KOPT-K1 (cell line): ENCODE results near the gene JMJD1C.
A peak's percentile ranks its signal among the peaks of the same experiment; 100 is the strongest.

Experiments
- H3K27ac ChIP-seq: fragments of 200-600 bp; sonication (generic); 2 replicates; pipeline ENCODE4 v1.5.1; 2016; ENCODE audit warnings: antibody characterized with exemption, mild to moderate bottlenecking, low read depth, low read length; ENCODE audit not compliant: poor library complexity, severe bottlenecking
- H3K36me3 ChIP-seq: fragments of 200-600 bp; sonication (generic); 2 replicates; pipeline ENCODE4 v1.5.1; 2017; ENCODE audit warnings: antibody characterized with exemption, mild to moderate bottlenecking, low read length, moderate library complexity; ENCODE audit not compliant: insufficient read depth
- H3K9me3 ChIP-seq: fragments of 200-600 bp; sonication (generic); 2 replicates; pipeline ENCODE4 v1.5.1; 2017; ENCODE audit warnings: antibody characterized with exemption, low read length, mild to moderate bottlenecking; ENCODE audit not compliant: insufficient read depth, poor library complexity, severe bottlenecking

JMJD1C gene

DNA sequence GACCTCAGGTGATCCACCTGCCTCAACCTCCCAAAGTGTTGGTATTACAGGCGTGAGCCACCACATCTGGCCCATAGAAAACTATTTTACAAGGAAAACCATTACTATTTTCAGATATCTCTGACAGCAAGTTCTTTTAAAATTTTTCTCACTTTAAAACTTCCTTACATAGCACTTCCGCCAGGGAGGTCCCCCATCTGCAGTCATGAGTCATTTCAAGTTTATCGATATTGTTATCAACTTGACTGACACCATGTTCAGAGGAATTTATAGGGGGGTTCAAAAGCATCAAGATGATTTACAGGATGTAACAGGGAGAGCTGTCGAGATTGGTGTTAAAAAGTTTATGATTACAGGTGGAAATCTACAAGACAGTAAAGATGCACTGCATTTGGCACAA is 243.8 kb downstream of the JMJD1C start:
- H3K27ac ChIP-seq = no peak overlapping the region
- H3K9me3 ChIP-seq = no peaks in the 10 kb centered on the region

DNA sequence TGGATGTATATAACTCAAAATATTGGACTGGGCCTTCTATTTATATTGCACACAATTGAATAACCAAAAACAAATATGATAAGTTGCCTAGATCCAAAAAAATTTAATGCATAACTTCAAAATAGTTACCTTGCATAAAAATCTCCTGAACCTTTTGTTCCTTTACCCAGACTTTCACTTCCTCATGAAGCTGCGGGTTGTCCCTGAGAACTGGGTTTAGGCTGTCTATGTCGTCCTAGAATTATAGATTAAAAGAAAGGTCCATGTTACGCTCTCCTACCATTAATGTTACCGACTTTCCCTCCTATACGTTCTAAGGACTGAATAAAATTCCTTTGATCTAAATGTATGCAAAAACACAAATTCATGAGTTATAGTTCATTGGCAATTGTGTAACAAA is 246.0 kb downstream of the JMJD1C start:
- no peaks in the 10 kb centered on the region for H3K9me3 ChIP-seq
- H3K27ac ChIP-seq = no peak overlapping the region

More for the DNA sequence above, 243.8 kb downstream of the JMJD1C start:
- H3K36me3 ChIP-seq = no peaks in the 10 kb centered on the region

DNA sequence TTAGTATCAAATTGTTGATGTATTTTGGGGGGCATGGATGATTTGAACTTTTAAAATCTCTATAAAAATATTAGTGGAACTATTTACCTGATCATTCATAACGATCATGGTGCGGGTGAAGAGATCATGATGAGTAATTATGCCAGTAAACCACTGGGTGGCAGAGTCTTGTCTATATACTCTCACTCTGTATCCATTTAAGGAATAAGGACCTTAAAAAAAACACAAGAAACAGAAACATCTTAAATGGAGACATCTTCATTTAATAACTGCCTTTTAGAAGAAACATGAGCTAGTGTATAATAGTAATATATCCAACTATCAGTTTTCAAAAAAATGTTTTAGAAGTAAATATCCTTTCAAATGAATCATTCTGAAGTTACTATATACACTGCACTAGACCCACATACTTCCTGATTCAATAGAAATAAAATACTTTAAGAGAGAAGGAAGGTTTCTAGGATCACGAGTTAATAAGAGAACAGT is 248.6 kb downstream of the JMJD1C start:
- Histone ChIP-seq H3K36me3 (peaks cover 39% of the 10 kb centered on the region), H3K27ac (no peak overlapping the region)

More for the DNA sequence above, 246.0 kb downstream of the JMJD1C start:
- H3K36me3 ChIP-seq = peaks cover 19% of the 10 kb centered on the region

DNA sequence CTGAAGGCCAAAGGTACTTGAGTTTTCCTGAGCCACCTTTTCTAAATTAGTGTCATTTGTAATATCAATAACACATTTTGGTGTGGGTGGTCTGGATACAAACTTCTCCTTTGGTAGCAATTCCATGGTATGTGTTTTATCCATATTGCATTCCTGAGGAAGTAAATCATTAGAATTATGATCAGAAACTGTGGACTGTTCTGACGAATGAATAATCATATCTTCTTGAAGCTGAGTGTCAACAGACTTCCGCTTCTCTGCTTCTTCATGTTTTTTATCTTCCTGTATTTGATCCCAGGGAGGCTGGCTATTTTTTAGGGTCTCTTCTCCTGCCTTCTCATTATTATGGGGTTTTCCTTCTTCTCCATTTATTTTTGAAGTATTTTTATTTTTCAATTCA is 251.2 kb downstream of the JMJD1C start:
- H3K27ac ChIP-seq = no peak overlapping the region
- H3K36me3 ChIP-seq = peaks cover 58% of the 10 kb centered on the region
- H3K9me3 ChIP-seq = no peaks in the 10 kb centered on the region

More for the DNA sequence above, 248.6 kb downstream of the JMJD1C start:
- H3K9me3 ChIP-seq = no peaks in the 10 kb centered on the region

DNA sequence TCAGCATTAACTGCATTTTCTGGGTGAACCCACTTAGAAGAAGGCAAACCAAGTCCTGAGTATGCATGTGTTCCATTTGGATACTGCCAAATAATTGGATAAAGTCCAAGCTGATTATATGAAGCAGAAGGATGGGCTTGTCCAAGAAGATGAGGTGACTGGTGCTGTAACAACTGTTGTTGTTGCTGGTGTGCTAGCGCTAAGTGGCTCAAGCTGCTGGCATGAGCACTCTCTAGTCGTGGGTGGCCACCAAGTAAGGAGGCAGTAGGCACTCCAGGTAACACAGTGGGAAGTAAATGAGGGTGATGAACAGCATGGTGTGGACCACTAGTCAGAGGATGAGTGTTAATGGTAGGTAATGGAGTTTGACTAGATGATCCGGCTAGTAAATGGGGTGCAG is 252.3 kb downstream of the JMJD1C start:
- H3K36me3 ChIP-seq = peaks cover 65% of the 10 kb centered on the region
- no peaks in the 10 kb centered on the region for H3K9me3 ChIP-seq
- H3K27ac ChIP-seq = no peak overlapping the region

DNA sequence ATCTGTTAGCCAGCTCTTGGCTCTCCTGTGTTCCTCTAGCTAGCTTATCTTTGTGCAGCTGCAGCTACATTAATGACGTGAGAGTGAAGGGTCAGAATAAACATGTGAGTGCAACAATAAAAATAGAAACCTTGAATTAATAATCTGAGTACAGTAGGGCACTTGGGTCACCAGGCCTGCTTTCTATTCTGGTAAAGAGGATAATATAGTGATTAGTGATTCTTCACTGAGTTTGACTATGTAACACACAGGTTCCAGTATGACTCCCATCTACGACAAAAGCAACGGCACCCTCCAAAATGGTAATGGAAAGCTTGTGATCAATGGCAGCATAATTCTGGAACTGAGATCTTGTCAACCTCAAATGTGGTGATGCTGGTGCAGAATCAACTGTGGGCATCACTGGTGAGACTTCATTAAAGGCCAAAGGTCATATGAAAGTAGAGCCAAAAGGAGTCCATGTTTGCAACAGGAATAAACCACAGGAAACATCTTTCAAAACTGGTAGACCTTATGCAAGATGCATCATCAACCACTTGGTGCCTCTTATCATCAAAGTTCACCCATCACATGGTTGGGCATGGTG is 255.1 kb downstream of the JMJD1C start:
- no peaks in the 10 kb centered on the region for H3K9me3 ChIP-seq
- no peak overlapping the region for H3K27ac ChIP-seq
- peaks cover 83% of the 10 kb centered on the region for H3K36me3 ChIP-seq

DNA sequence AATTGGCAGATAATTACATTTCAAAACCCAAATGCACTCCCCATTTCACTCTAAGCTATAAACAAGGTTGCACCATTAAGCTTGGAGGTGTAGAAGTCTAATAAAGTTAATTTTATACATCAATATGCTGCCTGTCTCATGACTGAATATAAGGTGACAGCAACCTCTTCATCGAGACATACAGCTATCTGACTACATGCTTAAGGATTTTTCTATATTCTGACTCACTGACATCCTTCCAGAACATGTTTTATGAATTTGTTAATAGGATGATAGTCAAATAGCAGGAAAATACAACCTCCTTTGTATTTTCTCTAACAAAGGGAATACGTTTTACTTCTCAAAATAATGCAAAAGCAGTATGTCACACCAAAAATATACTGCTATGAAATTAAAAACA is 256.1 kb downstream of the JMJD1C start:
- H3K9me3 ChIP-seq = no peaks in the 10 kb centered on the region
- H3K36me3 ChIP-seq = peaks cover 83% of the 10 kb centered on the region
- H3K27ac ChIP-seq = no peak overlapping the region

DNA sequence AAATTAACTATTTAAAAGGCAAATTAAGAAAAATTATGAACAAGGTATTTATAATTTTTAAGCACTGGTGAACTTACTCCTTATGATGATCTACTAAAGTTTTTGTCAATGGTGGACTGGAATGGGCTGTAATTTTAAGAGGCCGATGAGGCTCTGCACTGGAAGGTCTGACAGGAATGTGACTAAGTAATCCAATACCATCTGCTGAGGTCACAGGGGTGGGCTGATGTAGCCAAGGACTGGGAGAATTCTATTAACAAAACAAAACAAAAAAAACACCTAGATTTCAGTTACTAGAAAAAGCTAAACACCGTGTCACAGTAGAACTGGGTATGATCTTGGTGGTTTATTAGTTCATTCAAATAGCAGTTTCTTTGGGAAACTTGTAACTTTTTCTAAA is 256.8 kb downstream of the JMJD1C start:
- H3K36me3 ChIP-seq = peaks cover 81% of the 10 kb centered on the region
- no peaks in the 10 kb centered on the region for H3K9me3 ChIP-seq
- H3K27ac ChIP-seq = no peak overlapping the region

DNA sequence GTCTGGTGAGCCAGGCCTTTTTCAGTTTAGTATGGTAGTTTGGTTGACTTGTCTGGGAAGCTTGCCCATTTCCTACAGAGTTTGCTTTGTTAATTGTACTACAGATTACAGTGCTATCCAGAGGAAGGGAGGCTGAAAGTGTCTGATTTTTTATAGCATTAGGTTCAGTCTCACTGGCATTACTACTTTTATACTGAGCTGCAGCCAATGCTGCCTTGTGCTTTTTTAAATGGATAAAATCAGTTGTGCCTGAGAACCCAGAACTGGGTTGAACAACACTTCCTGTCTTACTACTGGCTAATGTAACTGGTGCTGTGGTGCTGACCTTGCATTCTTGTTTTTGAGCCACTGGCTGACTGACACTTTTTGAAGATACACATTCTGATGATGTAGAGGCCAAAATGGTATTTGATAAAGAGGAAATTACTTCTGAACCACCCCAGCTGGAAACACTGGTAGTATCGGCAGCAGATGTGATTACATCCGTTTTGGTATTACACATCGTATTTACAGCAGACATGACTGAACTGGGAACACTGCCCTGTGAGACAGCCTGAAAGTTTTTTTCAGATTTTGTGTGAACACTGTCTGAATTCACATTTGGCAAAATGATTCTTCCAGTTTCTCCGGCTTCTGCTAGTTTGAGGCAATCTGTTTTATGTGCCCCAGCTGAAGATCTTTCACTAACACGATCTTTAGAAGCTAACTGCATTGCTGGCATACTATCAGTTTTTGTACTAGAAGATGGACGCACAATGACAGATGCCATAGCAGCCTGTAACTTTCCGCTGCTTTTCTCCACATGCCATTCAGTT is 258.6 kb downstream of the JMJD1C start:
- Histone ChIP-seq H3K27ac (peak overlapping the region; percentile 12), H3K9me3 (no peaks in the 10 kb centered on the region), H3K36me3 (peaks cover 76% of the 10 kb centered on the region)

DNA sequence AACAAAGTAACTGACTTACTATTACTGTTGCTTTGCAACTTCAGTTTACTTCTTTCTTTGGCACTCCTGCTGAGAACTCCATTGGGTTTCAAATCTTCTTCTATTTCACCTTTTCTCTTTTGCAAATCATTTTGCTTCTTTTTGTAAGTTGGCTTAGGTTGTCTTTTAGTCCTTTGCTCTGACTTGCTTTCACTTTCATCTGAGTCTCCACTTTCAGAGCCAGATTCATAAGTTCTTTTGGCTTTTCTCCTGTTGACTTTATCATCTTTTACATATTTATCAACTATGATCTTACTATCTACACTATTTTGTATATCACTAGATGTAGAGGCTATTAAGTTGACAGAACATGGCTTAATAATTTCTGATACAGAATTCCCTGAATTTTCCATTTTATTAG is 259.2 kb downstream of the JMJD1C start:
- Histone ChIP-seq H3K9me3 (no peaks in the 10 kb centered on the region), H3K27ac (peak overlapping the region; percentile 12), H3K36me3 (peaks cover 76% of the 10 kb centered on the region)

DNA sequence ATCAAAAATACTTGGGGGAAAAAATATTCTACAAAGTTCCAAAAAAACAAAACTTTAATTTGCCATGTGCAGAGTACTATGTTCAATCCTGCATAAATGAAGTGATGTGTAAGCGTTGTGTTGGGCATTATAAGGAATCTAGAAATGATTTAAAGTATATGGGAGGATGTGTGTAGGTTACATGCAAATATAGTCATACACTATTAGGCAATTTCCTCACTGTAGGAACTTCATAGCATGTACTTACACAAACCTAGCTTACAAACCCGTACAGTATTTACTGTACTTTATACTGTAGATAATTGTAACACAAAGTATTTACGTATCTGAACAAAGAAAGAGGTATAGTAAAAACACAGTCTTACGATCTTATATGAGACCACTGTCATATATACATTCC is 260.4 kb downstream of the JMJD1C start:
- H3K27ac ChIP-seq = no peak overlapping the region
- peaks cover 75% of the 10 kb centered on the region for H3K36me3 ChIP-seq
- H3K9me3 ChIP-seq = no peaks in the 10 kb centered on the region

DNA sequence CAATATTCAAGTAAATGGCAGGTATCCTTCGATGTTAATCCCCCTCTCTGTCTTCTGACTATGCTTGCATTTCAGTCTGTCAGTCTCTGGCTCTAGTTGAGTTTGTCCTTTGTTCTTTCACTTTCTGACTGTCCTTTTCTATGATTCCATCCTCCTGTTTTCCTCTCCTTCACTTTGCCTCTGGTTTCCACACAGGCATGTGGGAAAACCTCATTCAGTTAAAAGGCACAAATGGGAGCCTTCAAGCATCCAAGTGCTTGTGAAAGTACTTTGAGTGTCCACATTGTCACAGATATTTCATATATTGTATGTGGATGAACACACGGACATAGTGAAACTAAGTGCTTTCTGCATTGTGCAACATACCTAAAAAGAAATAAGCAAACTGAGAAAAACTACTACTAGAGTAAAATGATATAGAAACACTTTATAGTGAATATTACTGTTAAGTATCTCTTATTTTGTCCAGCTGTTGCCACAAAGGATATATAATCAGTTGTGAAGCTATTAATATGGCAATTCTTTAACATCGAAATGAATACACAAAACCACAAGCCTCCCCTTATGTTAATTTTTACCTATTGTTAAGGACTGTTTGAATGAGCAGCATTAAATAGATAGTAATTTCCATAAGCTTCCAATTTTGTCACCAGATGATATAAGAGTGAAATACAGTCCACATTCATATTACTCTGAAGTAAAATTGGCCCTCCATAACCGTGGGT is 260.9 kb downstream of the JMJD1C start:
- no peak overlapping the region for H3K27ac ChIP-seq
- H3K36me3 ChIP-seq = peaks cover 79% of the 10 kb centered on the region
- no peaks in the 10 kb centered on the region for H3K9me3 ChIP-seq

DNA sequence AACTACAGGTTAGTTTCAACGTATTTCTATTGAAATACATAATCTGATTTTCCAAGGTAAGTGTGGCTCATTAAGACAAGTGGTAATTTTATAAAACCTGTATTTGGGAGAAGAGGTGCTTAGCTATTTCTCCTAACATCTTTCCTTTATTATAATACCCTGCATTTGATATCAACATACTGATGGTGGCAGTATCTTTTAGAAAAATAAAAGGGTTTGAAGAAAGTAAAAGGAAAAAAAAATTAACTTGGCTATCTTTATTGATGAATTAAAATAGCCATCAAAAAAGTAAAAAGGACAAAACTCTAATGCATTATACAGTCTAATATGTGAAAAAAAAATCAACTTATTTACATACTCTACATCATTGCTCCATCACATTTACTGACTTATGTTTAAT is 264.7 kb downstream of the JMJD1C start:
- H3K9me3 ChIP-seq = no peaks in the 10 kb centered on the region
- H3K36me3 ChIP-seq = peaks cover 80% of the 10 kb centered on the region
- H3K27ac ChIP-seq = no peak overlapping the region

DNA sequence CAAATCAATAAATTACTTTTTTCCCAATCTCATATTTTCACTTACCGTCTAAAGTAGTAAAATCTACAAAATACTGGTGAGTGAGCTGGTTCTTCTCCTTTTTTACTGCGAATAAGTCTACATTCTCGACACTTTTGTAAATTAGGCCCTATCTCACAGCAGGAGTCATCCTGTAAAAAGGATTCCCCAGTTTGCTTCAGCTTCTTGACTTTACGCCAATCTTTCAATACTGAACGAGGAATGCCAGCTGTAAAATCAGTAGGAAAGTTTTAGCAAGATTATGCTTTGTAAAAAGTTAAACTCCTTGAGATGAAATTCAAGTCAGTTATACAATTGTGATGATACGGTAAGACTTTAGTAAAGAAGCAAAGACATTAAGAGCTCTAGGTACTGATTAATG is 265.3 kb downstream of the JMJD1C start:
- H3K9me3 ChIP-seq = no peaks in the 10 kb centered on the region
- H3K27ac ChIP-seq = no peak overlapping the region
- peaks cover 79% of the 10 kb centered on the region for H3K36me3 ChIP-seq

DNA sequence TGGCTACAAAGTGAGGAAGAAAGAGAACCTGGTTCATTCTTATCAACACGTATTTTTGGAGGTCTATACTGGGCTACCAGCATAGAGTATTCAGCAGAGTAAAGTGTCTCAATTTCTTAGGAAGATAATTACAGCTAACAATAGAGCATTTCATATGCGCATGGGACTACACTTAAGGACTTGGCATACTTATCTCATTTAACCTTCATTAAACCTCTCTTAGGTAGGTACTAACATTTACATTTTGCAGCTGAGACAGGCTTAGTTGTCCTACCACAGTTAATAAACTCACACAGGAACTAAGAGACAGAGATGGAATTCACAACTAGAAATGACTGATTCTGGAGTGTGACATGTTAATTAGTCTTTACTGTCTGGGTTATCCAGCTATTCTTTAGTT is 266.1 kb downstream of the JMJD1C start:
- Histone ChIP-seq H3K36me3 (peaks cover 75% of the 10 kb centered on the region), H3K9me3 (no peaks in the 10 kb centered on the region)

More for the DNA sequence above, 266.1 kb downstream of the JMJD1C start:
- H3K27ac ChIP-seq = no peak overlapping the region
